Measurements from ENCODE around the gene GASK1A. TPM values are rescaled to one million over a fixed set of nuclear protein-coding genes. Genes with fewer than 3 reads are reported as not detected.

Gene GASK1A
- total and polyA plus RNA-seq, 2 of the 8 experiments (the other 6 are each of a cell fraction or from before 2014, with no cell fraction given): 4.7 to 7.9 TPM

DNA sequence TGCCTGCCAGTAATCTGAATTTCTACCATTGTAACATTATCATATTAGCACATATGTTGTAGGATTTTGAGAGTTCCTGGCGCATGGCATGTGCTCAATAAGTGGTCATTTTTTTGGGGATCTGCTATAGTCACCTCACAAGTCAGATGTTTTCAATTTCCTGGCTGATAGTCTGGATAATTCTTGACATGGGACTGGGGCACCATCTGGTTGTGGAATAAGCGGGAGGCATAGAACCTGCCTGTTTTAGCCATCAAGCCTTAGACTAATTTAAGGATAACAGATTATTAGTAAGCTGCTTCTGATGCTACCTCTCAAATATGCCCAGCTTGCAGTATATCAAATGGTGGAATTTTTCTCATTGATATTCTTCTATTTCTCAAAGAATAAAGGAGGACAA, 39.1 kb downstream of the GASK1A start:
- Histone ChIP-seq H2AFZ (ENCODE audit: low read length) (no peak overlapping the region), H2BK5ac (ENCODE audit: low read depth, low read length) (no peak overlapping the region), H3K4me3 (ENCODE audit: extremely low read depth in 1 of 4, insufficient read depth in 2 of 4, low read depth in 3 of 4, low read length in 4 of 4) (no peak overlapping the region), H3K4me1 (replicated peaks in 1 of 4; ENCODE audit: control insufficient read depth in 3 of 4, insufficient read depth in 4 of 4, low read length in 3 of 4) (no peaks in the 10 kb centered on the region), H3K23me2 (ENCODE audit: low read depth, low read length) (0 out of 2 replicates have a peak, but pooled peaks cover 2% of the 10 kb centered on the region), H4K20me1 (replicated peaks in 1 of 2; ENCODE audit: control insufficient read depth in 1 of 2, insufficient read depth in 2 of 2, low read length in 2 of 2) (peaks cover 0 to 2% of the 10 kb centered on the region in 2 experiments), H4K91ac (replicated peaks; ENCODE audit: insufficient read length, low read length) (no peak overlapping the region), H3K4ac (replicated peaks; ENCODE audit: insufficient read length, low read depth, low read length) (no peak overlapping the region), H3K79me1 (ENCODE audit: low read depth, low read length) (0 out of 2 replicates have a peak, but pooled peaks cover 3% of the 10 kb centered on the region), H3K27me3 (replicated peaks in 1 of 4; ENCODE audit: control insufficient read depth in 3 of 4, extremely low read depth in 1 of 4, insufficient read depth in 3 of 4, low read length in 3 of 4) (no peaks in the 10 kb centered on the region), H2BK20ac (ENCODE audit: low read length) (no peak overlapping the region), H3K9me3 (ENCODE audit: insufficient read depth in 2 of 2, low read depth in 1 of 2, low read length in 1 of 2) (peaks cover 6 to 10% of the 10 kb centered on the region in 2 experiments; a peak in 2 of 4 replicates), H2AK5ac (ENCODE audit: low read depth, low read length) (no peak overlapping the region), H2BK12ac (ENCODE audit: low read depth, low read length) (no peak overlapping the region), H3K79me2 (ENCODE audit: control insufficient read depth in 1 of 2, insufficient read depth in 2 of 2, low read length in 2 of 2) (no peaks in the 10 kb centered on the region), H2BK120ac (replicated peaks; ENCODE audit: low read depth, low read length) (no peak overlapping the region), H4K8ac (ENCODE audit: extremely low read depth, insufficient read depth, low read length) (no peak overlapping the region), H3K23ac (ENCODE audit: insufficient read length) (no peak overlapping the region), H3K56ac (replicated peaks; ENCODE audit: insufficient read length, low read depth, low read length) (no peak overlapping the region), H3K18ac (ENCODE audit: extremely low read depth, low read length) (no peak overlapping the region), H3K36me3 (ENCODE audit: control insufficient read depth in 2 of 4, insufficient read depth in 4 of 4, low read length in 3 of 4) (no peaks in the 10 kb centered on the region; a peak in 1 of 8 replicates), H3K9ac (replicated peaks in 1 of 4; ENCODE audit: extremely low read depth in 1 of 4, low read depth in 3 of 4, low read length in 3 of 4) (no peak overlapping the region), H3K4me2 (ENCODE audit: insufficient read depth in 1 of 2, low read depth in 2 of 2, low read length in 2 of 2) (no peak overlapping the region), H2BK15ac (ENCODE audit: low read length) (no peak overlapping the region), H4K5ac (ENCODE audit: insufficient read length, low read depth, low read length) (no peak overlapping the region), H3K14ac (ENCODE audit: insufficient read length) (no peak overlapping the region), H3K27ac (ENCODE audit: low read depth, low read length) (no peak overlapping the region)
- TF ChIP-seq TAF7 (optimal IDR thresholded peaks at IDR 0.05; ENCODE audit: borderline replicate concordance, low read depth, low read length) (no peak), SIN3A (conservative IDR thresholded peaks at IDR 0.05 in 1 of 2, IDR thresholded peaks at IDR 0.05 in 1 of 2; ENCODE audit: low read depth in 1 of 2, low read length in 2 of 2) (no peak), SP1 (IDR thresholded peaks at IDR 0.05; ENCODE audit: low read depth, low read length) (no peak), SP2 (IDR thresholded peaks at IDR 0.05; ENCODE audit: low read length) (no peak), HDAC2 (IDR thresholded peaks at IDR 0.05; ENCODE audit: borderline replicate concordance in 1 of 2, low read depth in 2 of 2, low read length in 2 of 2) (no peak), GABPA (IDR thresholded peaks at IDR 0.05; ENCODE audit: borderline replicate concordance, insufficient read depth, low read length) (no peak), BRCA1 (IDR thresholded peaks at IDR 0.05; ENCODE audit: low read depth, low read length) (no peak), CBX5 (IDR thresholded peaks at IDR 0.05; ENCODE audit: low read depth, low read length) (no peak)
- TF ChIP-seq, protein P1, sequence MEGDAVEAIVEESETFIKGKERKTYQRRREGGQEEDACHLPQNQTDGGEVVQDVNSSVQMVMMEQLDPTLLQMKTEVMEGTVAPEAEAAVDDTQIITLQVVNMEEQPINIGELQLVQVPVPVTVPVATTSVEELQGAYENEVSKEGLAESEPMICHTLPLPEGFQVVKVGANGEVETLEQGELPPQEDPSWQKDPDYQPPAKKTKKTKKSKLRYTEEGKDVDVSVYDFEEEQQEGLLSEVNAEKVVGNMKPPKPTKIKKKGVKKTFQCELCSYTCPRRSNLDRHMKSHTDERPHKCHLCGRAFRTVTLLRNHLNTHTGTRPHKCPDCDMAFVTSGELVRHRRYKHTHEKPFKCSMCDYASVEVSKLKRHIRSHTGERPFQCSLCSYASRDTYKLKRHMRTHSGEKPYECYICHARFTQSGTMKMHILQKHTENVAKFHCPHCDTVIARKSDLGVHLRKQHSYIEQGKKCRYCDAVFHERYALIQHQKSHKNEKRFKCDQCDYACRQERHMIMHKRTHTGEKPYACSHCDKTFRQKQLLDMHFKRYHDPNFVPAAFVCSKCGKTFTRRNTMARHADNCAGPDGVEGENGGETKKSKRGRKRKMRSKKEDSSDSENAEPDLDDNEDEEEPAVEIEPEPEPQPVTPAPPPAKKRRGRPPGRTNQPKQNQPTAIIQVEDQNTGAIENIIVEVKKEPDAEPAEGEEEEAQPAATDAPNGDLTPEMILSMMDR (IDR thresholded peaks at IDR 0.05; ENCODE audit: control extremely low read depth in 1 of 3, insufficient read depth in 1 of 3, low read depth in 1 of 3, low read length in 3 of 3): no peak
- FAIRE-seq: no peak
- CTCF ChIA-PET (ENCODE audit: partially characterized antibody): interaction anchor here (0.7 to 1.5 kb wide), 4 partner anchors 12 to 70 kb away, joined by 3 to 4 read pairs (median 3); no protein-coding TSS in a partner anchor
- no peak for DNase-seq (ENCODE audit: low read depth in 1 of 2, low spot score in 2 of 2)
- POLR2A ChIA-PET (ENCODE audit: partially characterized antibody): interaction anchor here (1.1 kb wide), 1 partner anchor 11 kb away, joined by 3 read pairs; no protein-coding TSS in a partner anchor
- WGBS, 2 experiments (ENCODE audit: extremely low coverage in 1 of 2, insufficient coverage in 1 of 2, insufficient read length in 1 of 2, insufficient replicate concordance in 2 of 2, low coverage in 1 of 2, low lambda C conversion rate in 2 of 2, missing lambda C conversion rate in 1 of 2): 89% methylated on average over 2 of the region's 2 CpGs; no CpG with 5 or more reads in 1 of the 2 experiments
